Measurements from ENCODE around the gene RAB26.

Gene RAB26

DNA sequence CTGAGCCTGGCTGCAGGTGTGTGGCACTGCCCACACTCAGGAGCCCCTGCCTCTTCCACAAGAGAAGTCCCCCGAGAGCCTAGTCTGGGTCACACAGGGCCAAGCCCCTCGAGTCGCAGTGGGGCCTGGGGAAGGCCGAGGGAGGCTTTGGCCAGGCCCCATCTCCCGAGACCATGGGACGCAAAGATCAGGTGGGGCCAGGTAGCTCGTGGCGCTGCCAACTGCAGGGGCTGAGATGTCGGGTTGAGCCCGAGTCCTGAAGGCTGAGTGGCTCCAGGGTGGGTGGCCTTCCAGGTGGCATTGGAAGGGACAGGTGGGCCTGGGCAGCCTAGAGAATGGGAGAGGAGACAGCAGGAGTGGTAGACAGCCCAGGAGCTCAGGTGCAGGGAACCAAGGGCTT, 13.5 kb downstream of the RAB26 start:
- Histone ChIP-seq H3K4me1 (no peaks in the 10 kb centered on the region), H3K4me3 (ENCODE audit: low read depth, low read length) (no peak overlapping the region), H3K27me3 (ENCODE audit: control insufficient read depth, insufficient read depth, low read length) (no peaks in the 10 kb centered on the region), H3K79me2 (peaks cover 17% of the 10 kb centered on the region), H3K4me2 (ENCODE audit: low read length) (no peak overlapping the region), H3K36me3 (ENCODE audit: control insufficient read depth, insufficient read depth, low read length) (no peaks in the 10 kb centered on the region), H3K27ac (no peak overlapping the region), H3K9me3 (ENCODE audit: control insufficient read depth, low read length) (no peaks in the 10 kb centered on the region), H3K9ac (no peak overlapping the region), H2AFZ (no peak overlapping the region)
- TF ChIP-seq, protein P1, sequence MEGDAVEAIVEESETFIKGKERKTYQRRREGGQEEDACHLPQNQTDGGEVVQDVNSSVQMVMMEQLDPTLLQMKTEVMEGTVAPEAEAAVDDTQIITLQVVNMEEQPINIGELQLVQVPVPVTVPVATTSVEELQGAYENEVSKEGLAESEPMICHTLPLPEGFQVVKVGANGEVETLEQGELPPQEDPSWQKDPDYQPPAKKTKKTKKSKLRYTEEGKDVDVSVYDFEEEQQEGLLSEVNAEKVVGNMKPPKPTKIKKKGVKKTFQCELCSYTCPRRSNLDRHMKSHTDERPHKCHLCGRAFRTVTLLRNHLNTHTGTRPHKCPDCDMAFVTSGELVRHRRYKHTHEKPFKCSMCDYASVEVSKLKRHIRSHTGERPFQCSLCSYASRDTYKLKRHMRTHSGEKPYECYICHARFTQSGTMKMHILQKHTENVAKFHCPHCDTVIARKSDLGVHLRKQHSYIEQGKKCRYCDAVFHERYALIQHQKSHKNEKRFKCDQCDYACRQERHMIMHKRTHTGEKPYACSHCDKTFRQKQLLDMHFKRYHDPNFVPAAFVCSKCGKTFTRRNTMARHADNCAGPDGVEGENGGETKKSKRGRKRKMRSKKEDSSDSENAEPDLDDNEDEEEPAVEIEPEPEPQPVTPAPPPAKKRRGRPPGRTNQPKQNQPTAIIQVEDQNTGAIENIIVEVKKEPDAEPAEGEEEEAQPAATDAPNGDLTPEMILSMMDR (IDR thresholded peaks at IDR 0.05) = no peak

DNA sequence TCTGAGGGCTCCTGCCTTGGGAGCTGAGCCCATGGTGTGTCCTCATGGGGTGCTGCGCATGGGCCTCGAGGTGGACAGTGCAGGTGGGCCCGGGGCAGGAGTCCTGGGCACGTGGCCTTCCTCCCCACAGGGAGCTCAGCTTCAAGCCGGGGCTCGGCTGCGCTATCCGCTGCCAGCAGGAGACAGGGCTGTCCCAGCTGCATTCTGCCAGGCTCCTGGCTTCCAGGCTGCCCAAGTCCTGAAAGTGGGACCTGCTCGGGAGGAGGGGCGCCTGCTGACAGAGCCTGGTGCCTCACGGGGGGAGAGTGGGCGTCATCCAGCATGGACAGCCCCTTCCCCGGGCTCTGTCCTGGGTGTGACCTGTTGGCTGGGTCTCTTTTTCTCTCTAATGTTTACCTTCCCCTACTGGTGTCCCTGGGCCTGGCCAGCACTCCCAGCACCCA, 14.3 kb downstream of the RAB26 start:
- no peak overlapping the region for H3K27ac ChIP-seq
- TF ChIP-seq, protein P1 (IDR thresholded peaks at IDR 0.05) = no peak
- H3K27me3 ChIP-seq (ENCODE audit: control insufficient read depth, insufficient read depth, low read length) = no peaks in the 10 kb centered on the region
- no peak overlapping the region for H2AFZ ChIP-seq
- no peaks in the 10 kb centered on the region for H3K9me3 ChIP-seq (ENCODE audit: control insufficient read depth, low read length)
- H3K4me3 ChIP-seq (ENCODE audit: low read depth, low read length) = no peak overlapping the region
- H3K36me3 ChIP-seq (ENCODE audit: control insufficient read depth, insufficient read depth, low read length) = no peaks in the 10 kb centered on the region
- no peak overlapping the region for H3K9ac ChIP-seq
- peaks cover 9% of the 10 kb centered on the region for H3K79me2 ChIP-seq
- no peak overlapping the region for H3K4me2 ChIP-seq (ENCODE audit: low read length)
- no peaks in the 10 kb centered on the region for H3K4me1 ChIP-seq

GRCh38 chr16:2163211-2163881, 14.9 kb downstream of the RAB26 start:
- Histone ChIP-seq H3K27ac (no peak overlapping the region), H3K4me2 (ENCODE audit: low read length) (no peak overlapping the region), H3K79me2 (peaks cover 2% of the 10 kb centered on the region), H3K27me3 (ENCODE audit: control insufficient read depth, insufficient read depth, low read length) (no peaks in the 10 kb centered on the region), H3K4me1 (no peaks in the 10 kb centered on the region), H2AFZ (no peak overlapping the region), H3K9ac (no peak overlapping the region), H3K4me3 (ENCODE audit: low read depth, low read length) (no peak overlapping the region), H3K36me3 (ENCODE audit: control insufficient read depth, insufficient read depth, low read length) (no peaks in the 10 kb centered on the region), H3K9me3 (ENCODE audit: control insufficient read depth, low read length) (no peaks in the 10 kb centered on the region)
- TF ChIP-seq, protein P1 (IDR thresholded peaks at IDR 0.05) = no peak

DNA sequence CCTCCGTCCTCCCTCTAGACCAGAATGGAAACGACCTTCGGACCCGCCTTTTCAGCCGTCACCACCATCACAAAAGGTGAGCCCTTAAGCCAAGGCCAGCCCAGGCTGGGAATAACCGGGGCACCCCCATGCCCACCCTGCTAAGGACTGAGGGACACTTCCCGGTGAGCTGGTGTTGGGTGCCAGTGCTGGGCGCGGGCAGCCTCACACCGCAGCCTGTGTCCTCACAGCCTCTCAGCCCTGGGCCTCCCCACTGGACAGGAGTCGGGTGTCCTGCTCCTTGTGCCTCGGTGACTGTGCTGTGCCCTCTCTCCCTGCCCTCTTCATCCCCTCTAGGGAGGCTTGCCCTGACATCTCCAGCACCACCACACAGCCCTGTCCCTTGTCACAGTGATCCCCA, 17.4 kb downstream of the RAB26 start:
- H3K27me3 ChIP-seq (ENCODE audit: control insufficient read depth, insufficient read depth, low read length) = no peaks in the 10 kb centered on the region
- H3K36me3 ChIP-seq (ENCODE audit: control insufficient read depth, insufficient read depth, low read length) = no peaks in the 10 kb centered on the region
- H3K9me3 ChIP-seq (ENCODE audit: control insufficient read depth, low read length) = no peaks in the 10 kb centered on the region
- TF ChIP-seq, protein P1 (IDR thresholded peaks at IDR 0.05) = no peak
- no peak overlapping the region for H3K27ac ChIP-seq
- H2AFZ ChIP-seq = no peak overlapping the region
- H3K4me1 ChIP-seq = no peaks in the 10 kb centered on the region
- H3K79me2 ChIP-seq = no peaks in the 10 kb centered on the region
- H3K4me3 ChIP-seq (ENCODE audit: low read depth, low read length) = no peak overlapping the region
- no peak overlapping the region for H3K4me2 ChIP-seq (ENCODE audit: low read length)
- no peak overlapping the region for H3K9ac ChIP-seq

Measured in parathyroid adenoma (tissue), 2 donors.